HEK293 (cell line): Measurements from ENCODE around the gene ZNF275.

Experiments
- CTCF ChIA-PET: fragments of 350-600 bp; formaldehyde crosslinking; extraction: SDS; loops from one replicate; lab custom pipeline; 2021; ENCODE audit warnings: antibody characterized with exemption; lab: Yijun Ruan, JAX
- POLR2A ChIA-PET: fragments of 300-600 bp; formaldehyde crosslinking; extraction: SDS; loops from one replicate; lab custom pipeline; 2020; ENCODE audit warnings: antibody characterized with exemption, inconsistent platforms; lab: Yijun Ruan, JAX
- H3K27ac ChIP-seq: fragments of 200-500 bp; sonication (Bioruptor generic); 2 replicates; pipeline ENCODE4 v1.5.1; 2014; ENCODE audit warnings: low read depth, low read length, control low read depth, inconsistent platforms; ENCODE audit errors: extremely low read depth
- H3K36me3 ChIP-seq, 2 experiments: fragments of 200-500 bp in 1 of 2; sonication (Bioruptor generic) in 1 of 2; 1 replicate in 1 of 2; 2 replicates in 1 of 2; pipeline ENCODE4 v1.5.1; 2014 to 2017; ENCODE audit warnings: inconsistent platforms in 2 of 2, low read length in 2 of 2; ENCODE audit not compliant: control insufficient read depth in 2 of 2, insufficient read depth in 1 of 2
- H3K4me1 ChIP-seq: fragments of 200-500 bp; sonication (Bioruptor generic); 2 replicates; pipeline ENCODE4 v1.5.1; 2014; ENCODE audit warnings: mild to moderate bottlenecking, low read length, inconsistent platforms; ENCODE audit not compliant: control insufficient read depth, insufficient read depth
- H3K4me3 ChIP-seq: 2 replicates; pipeline ENCODE4 v1.5.1; 2011; ENCODE audit warnings: low read depth, mild to moderate bottlenecking, control low read depth, low read length, moderate library complexity
- H3K9me3 ChIP-seq: fragments of 200-500 bp; sonication (Bioruptor generic); 2 replicates; pipeline ENCODE4 v1.5.1; 2014; ENCODE audit warnings: low read depth, low read length, inconsistent platforms; ENCODE audit not compliant: control insufficient read depth, insufficient read depth
- GFI1B ChIP-seq: fragments of 450-650 bp; formaldehyde crosslinking; IDR thresholded peaks from 2 replicates; pipeline ENCODE4 v1.5.1; 2016; ENCODE audit warnings: missing biosample characterization, missing genetic modification characterization
- HOXC10 ChIP-seq: sonication (generic); formaldehyde crosslinking; IDR thresholded peaks from 2 replicates; pipeline ENCODE4 v1.8.1; 2023; ENCODE audit warnings: mild to moderate bottlenecking, missing genetic modification reagents
- KLF1 ChIP-seq: fragments of 450-650 bp; formaldehyde crosslinking; IDR thresholded peaks from 2 replicates; pipeline ENCODE4 v1.5.1; 2016; ENCODE audit warnings: missing biosample characterization, missing genetic modification characterization
- YY2 ChIP-seq: fragments of 450-650 bp; formaldehyde crosslinking; IDR thresholded peaks from 2 replicates; pipeline ENCODE4 v1.5.1; 2016; ENCODE audit warnings: missing biosample characterization, missing genetic modification characterization
- ZBTB20 ChIP-seq: fragments of 450-650 bp; formaldehyde crosslinking; IDR thresholded peaks from 2 replicates; pipeline ENCODE4 v1.5.1; 2016; ENCODE audit warnings: missing biosample characterization, missing genetic modification characterization
- ZBTB21 ChIP-seq: fragments of 450-650 bp; formaldehyde crosslinking; IDR thresholded peaks from 2 replicates; pipeline ENCODE4 v1.5.1; 2017; ENCODE audit warnings: missing biosample characterization, missing genetic modification characterization
- ZFP37 ChIP-seq: fragments of 450-650 bp; formaldehyde crosslinking; IDR thresholded peaks from 2 replicates; pipeline ENCODE4 v1.5.1; 2016; ENCODE audit warnings: missing biosample characterization, missing genetic modification characterization
- ZNF146 ChIP-seq: fragments of 450-650 bp; formaldehyde crosslinking; IDR thresholded peaks from 2 replicates; pipeline ENCODE4 v1.5.1; 2016; ENCODE audit warnings: missing biosample characterization, missing genetic modification characterization
- ZNF157 ChIP-seq: fragments of 450-650 bp; formaldehyde crosslinking; IDR thresholded peaks from 2 replicates; pipeline ENCODE4 v1.5.1; 2016; ENCODE audit warnings: missing biosample characterization, missing genetic modification characterization
- ZNF169 ChIP-seq: fragments of 450-650 bp; formaldehyde crosslinking; IDR thresholded peaks from 2 replicates; pipeline ENCODE4 v1.5.1; 2016; ENCODE audit warnings: missing biosample characterization, missing genetic modification characterization
- ZNF174 ChIP-seq: fragments of 450-650 bp; formaldehyde crosslinking; IDR thresholded peaks from 2 replicates; pipeline ENCODE4 v1.5.0; 2017; ENCODE audit warnings: missing biosample characterization, mild to moderate bottlenecking, missing genetic modification characterization
- ZNF175 ChIP-seq: fragments of 450-650 bp; formaldehyde crosslinking; IDR thresholded peaks from 2 replicates; pipeline ENCODE4 v1.5.1; 2016; ENCODE audit warnings: missing biosample characterization, missing genetic modification characterization
- ZNF211 ChIP-seq: fragments of 450-650 bp; formaldehyde crosslinking; IDR thresholded peaks from 2 replicates; pipeline ENCODE4 v1.5.1; 2016; ENCODE audit warnings: low read depth, missing biosample characterization, missing genetic modification characterization
- ZNF266 ChIP-seq: fragments of 450-650 bp; formaldehyde crosslinking; IDR thresholded peaks from 2 replicates; pipeline ENCODE4 v1.5.1; 2016; ENCODE audit warnings: missing biosample characterization, missing genetic modification characterization, low read depth
- ZNF324 ChIP-seq: fragments of 450-650 bp; formaldehyde crosslinking; IDR thresholded peaks from 2 replicates; pipeline ENCODE4 v1.5.1; 2016; ENCODE audit warnings: missing biosample characterization, missing genetic modification characterization
- ZNF423 ChIP-seq: fragments of 450-650 bp; formaldehyde crosslinking; IDR thresholded peaks from 2 replicates; pipeline ENCODE4 v1.5.1; 2016; ENCODE audit warnings: missing biosample characterization, missing genetic modification characterization
- ZNF48 ChIP-seq: fragments of 450-650 bp; formaldehyde crosslinking; IDR thresholded peaks from 2 replicates; pipeline ENCODE4 v1.5.1; 2016; ENCODE audit warnings: missing biosample characterization, missing genetic modification characterization
- ZNF555 ChIP-seq: fragments of 450-650 bp; formaldehyde crosslinking; conservative IDR thresholded peaks from 2 replicates; pipeline ENCODE4 v1.5.1; 2017; ENCODE audit warnings: missing biosample characterization, mild to moderate bottlenecking, missing genetic modification characterization, inconsistent platforms
- ZNF571 ChIP-seq: fragments of 450-650 bp; formaldehyde crosslinking; IDR thresholded peaks from 2 replicates; pipeline ENCODE4 v1.5.0; 2017; ENCODE audit warnings: missing biosample characterization, missing genetic modification characterization
- ZNF621 ChIP-seq: fragments of 450-650 bp; formaldehyde crosslinking; IDR thresholded peaks from 2 replicates; pipeline ENCODE4 v1.5.1; 2017; ENCODE audit warnings: missing biosample characterization, missing genetic modification characterization
- ZSCAN23 ChIP-seq: fragments of 450-650 bp; formaldehyde crosslinking; IDR thresholded peaks from 2 replicates; pipeline ENCODE4 v1.5.1; 2016; ENCODE audit warnings: missing biosample characterization, missing genetic modification characterization
- TF ChIP-seq, protein P1 (sequence below): fragments of 450-650 bp; formaldehyde crosslinking; IDR thresholded peaks from 2 replicates; pipeline ENCODE4 v1.5.1; 2016; ENCODE audit warnings: missing biosample characterization, missing genetic modification characterization
- TF ChIP-seq, protein P2 (sequence below): fragments of 450-650 bp; formaldehyde crosslinking; IDR thresholded peaks from 2 replicates; pipeline ENCODE4 v1.5.1; 2017; ENCODE audit warnings: missing biosample characterization, missing genetic modification characterization
- TF ChIP-seq, protein P3 (sequence below): fragments of 450-650 bp; IDR thresholded peaks from 2 replicates; pipeline ENCODE4 v1.5.1; 2018; ENCODE audit warnings: missing biosample characterization, missing genetic modification characterization
- TF ChIP-seq, protein P4 (sequence below): fragments of 450-650 bp; formaldehyde crosslinking; IDR thresholded peaks from 2 replicates; pipeline ENCODE4 v1.5.1; 2016; ENCODE audit warnings: missing biosample characterization, missing genetic modification characterization

ZNF275 gene

DNA sequence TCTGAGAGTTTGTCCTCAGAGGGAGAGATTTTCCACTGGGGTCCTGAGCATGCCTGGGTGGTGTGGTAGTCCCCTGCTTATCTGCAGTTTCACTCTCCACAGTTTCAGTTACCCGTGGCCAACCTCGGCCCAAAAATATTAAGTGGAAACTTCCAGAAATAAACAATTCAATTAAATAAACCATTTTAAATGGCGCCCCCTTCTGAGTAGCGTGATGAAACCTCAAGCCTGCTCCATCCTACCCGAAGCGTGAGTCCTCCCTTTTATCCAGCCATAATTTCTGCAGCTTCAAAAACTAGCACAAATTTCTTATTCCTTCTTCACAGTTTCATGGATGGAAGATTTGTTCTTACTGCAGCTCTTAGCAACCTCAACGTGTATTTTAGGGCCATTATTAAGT is 40.5 kb downstream of the ZNF275 start (continued):
- TF ChIP-seq ZNF555 (tag by site-specific recombination), result no peak
- no peak for TF ChIP-seq ZNF146 (tag by site-specific recombination)
- no peak for TF ChIP-seq ZBTB21

DNA sequence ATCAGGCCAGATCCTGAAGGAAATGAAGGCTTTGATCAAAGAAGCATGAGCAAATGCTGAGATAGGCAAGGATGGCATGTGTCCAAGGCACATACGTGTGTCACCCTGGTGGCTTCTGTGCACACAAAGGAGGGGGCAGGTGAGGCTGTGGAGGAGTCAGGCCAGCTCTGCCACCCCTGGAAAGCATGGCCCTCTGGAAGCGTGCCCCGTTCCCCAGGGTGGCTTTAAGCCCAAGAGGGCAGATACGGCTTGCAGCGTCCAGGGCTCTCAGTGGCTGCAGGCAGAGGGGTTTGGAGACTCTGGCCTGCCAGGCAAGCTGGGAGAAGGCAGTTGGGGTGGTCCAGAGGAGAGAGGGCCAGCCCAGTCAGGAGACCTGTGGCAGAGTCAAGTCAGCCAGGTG is 41.6 kb downstream of the ZNF275 start:
- no peak overlapping the region for H3K27ac ChIP-seq
- no peak for TF ChIP-seq ZNF571 (tag by site-specific recombination)
- TF ChIP-seq ZNF157 (tag by site-specific recombination), result no peak
- no peak for TF ChIP-seq ZFP37
- TF ChIP-seq KLF1, result no peak
- TF ChIP-seq ZNF324 (tag by site-specific recombination), result no peak
- TF ChIP-seq ZSCAN23 (tag by site-specific recombination), result no peak
- TF ChIP-seq ZNF48, result no peak
- TF ChIP-seq ZNF211 (tag by site-specific recombination), result no peak
- no peak for TF ChIP-seq HOXC10 (CRISPR knock-in tag)
- TF ChIP-seq YY2, result no peak
- no peak for TF ChIP-seq ZNF174 (tag by site-specific recombination)
- no peak for TF ChIP-seq ZNF621 (tag by site-specific recombination)
- TF ChIP-seq, all 188 proteins: peak for 0
- no peaks in the 10 kb centered on the region for H3K36me3 ChIP-seq
- no peaks in the 10 kb centered on the region for H3K4me1 ChIP-seq
- H3K9me3 ChIP-seq, result no peaks in the 10 kb centered on the region
- ChIA-PET CTCF (no interaction called here), POLR2A (no interaction called here)
- H3K4me3 ChIP-seq, result no peak overlapping the region

DNA sequence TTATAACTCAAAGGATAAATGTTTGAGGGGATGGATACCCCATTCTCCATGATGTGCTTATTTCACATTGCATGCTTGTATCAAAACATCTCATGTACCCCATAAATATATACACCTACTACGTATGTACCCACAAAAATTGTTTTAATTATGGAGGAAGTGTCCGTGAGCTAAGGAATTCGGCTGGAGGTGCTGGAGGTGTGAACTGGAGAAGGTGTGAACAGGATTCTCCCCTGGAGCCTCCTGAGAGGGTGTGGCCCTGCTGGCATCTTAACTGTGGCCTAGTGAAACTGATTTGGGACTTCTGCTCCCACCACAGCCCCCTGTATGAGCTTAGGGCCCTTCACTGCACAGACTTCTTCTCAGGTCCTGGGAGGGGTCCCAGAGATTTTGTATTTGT is 43.8 kb downstream of the ZNF275 start:
- TF ChIP-seq, protein P1, sequence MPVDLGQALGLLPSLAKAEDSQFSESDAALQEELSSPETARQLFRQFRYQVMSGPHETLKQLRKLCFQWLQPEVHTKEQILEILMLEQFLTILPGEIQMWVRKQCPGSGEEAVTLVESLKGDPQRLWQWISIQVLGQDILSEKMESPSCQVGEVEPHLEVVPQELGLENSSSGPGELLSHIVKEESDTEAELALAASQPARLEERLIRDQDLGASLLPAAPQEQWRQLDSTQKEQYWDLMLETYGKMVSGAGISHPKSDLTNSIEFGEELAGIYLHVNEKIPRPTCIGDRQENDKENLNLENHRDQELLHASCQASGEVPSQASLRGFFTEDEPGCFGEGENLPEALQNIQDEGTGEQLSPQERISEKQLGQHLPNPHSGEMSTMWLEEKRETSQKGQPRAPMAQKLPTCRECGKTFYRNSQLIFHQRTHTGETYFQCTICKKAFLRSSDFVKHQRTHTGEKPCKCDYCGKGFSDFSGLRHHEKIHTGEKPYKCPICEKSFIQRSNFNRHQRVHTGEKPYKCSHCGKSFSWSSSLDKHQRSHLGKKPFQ (tag by site-specific recombination), result peak; percentile 90
- TF ChIP-seq ZNF175 (tag by site-specific recombination) (no peak), ZNF621 (tag by site-specific recombination) (no peak)
- no peaks in the 10 kb centered on the region for H3K36me3 ChIP-seq
- H3K9me3 ChIP-seq, result no peaks in the 10 kb centered on the region
- CTCF ChIA-PET, result no interaction called here
- H3K27ac ChIP-seq, result no peak overlapping the region
- no peak overlapping the region for H3K4me3 ChIP-seq
- POLR2A ChIA-PET, result no interaction called here
- no peaks in the 10 kb centered on the region for H3K4me1 ChIP-seq

DNA sequence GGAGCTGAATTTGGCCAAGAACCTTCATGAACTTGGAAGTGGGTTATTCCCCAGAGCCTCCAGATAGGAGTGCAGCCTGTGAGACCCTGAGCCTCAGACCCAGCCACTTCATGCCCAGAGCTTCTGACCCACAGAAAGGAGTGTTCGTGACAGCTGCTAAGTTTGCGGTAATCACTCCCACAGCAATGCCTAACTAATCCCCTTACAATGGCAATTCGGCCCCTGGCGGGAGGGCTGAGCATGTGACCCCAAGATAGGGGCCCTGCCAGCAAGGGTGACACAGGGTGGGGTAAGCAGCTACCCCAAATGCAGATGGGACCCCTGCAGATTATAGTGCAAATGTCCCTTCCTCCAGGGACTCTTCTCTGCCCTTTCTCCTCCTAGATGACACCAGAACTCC is 44.7 kb downstream of the ZNF275 start:
- no peaks in the 10 kb centered on the region for H3K4me1 ChIP-seq
- no peak for TF ChIP-seq ZNF423 (tag by site-specific recombination)
- no peak for TF ChIP-seq ZNF169 (tag by site-specific recombination)
- H3K36me3 ChIP-seq, result no peaks in the 10 kb centered on the region
- H3K4me3 ChIP-seq, result no peak overlapping the region
- H3K9me3 ChIP-seq, result no peaks in the 10 kb centered on the region
- CTCF ChIA-PET, result no interaction called here
- H3K27ac ChIP-seq, result no peak overlapping the region
- POLR2A ChIA-PET, result no interaction called here

DNA sequence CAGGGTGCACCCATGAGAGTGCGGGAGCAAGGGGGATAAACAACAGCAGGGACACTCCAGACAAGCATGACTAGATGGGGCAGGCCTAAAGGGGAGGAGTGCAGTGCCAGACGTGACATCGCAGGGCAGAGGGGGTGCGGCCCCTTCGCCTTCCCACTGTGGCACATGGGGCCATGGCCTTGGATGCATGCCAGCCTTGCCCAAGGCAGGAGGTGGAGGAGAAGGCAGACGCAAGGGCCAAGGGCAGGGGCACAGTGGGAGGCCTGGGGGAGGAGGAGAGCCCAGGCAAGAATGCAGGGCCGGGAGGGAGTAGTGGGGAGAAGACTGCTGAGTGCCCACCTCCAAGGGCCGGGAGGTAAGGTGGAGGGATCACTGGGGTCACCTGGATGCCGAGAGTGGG is 45.6 kb downstream of the ZNF275 start:
- no peaks in the 10 kb centered on the region for H3K4me1 ChIP-seq
- ChIA-PET POLR2A (no interaction called here), CTCF (interaction anchor here (0.6 kb wide), 1 partner anchor 28 kb away, joined by 3 read pairs; no protein-coding TSS in a partner anchor)
- no peaks in the 10 kb centered on the region for H3K36me3 ChIP-seq
- no peak overlapping the region for H3K4me3 ChIP-seq
- no peak overlapping the region for H3K27ac ChIP-seq
- no peaks in the 10 kb centered on the region for H3K9me3 ChIP-seq
- TF ChIP-seq ZNF266 (tag by site-specific recombination), result no peak
- no peak for TF ChIP-seq GFI1B (tag by site-specific recombination)
- TF ChIP-seq, protein P2, sequence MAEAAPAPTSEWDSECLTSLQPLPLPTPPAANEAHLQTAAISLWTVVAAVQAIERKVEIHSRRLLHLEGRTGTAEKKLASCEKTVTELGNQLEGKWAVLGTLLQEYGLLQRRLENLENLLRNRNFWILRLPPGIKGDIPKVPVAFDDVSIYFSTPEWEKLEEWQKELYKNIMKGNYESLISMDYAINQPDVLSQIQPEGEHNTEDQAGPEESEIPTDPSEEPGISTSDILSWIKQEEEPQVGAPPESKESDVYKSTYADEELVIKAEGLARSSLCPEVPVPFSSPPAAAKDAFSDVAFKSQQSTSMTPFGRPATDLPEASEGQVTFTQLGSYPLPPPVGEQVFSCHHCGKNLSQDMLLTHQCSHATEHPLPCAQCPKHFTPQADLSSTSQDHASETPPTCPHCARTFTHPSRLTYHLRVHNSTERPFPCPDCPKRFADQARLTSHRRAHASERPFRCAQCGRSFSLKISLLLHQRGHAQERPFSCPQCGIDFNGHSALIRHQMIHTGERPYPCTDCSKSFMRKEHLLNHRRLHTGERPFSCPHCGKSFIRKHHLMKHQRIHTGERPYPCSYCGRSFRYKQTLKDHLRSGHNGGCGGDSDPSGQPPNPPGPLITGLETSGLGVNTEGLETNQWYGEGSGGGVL (tag by site-specific recombination), result peak; percentile 33; the same call in 1 of the 2 replicates
- peak; percentile 14; the same call in 1 of the 2 replicates for TF ChIP-seq ZBTB20
- TF ChIP-seq, protein P3, sequence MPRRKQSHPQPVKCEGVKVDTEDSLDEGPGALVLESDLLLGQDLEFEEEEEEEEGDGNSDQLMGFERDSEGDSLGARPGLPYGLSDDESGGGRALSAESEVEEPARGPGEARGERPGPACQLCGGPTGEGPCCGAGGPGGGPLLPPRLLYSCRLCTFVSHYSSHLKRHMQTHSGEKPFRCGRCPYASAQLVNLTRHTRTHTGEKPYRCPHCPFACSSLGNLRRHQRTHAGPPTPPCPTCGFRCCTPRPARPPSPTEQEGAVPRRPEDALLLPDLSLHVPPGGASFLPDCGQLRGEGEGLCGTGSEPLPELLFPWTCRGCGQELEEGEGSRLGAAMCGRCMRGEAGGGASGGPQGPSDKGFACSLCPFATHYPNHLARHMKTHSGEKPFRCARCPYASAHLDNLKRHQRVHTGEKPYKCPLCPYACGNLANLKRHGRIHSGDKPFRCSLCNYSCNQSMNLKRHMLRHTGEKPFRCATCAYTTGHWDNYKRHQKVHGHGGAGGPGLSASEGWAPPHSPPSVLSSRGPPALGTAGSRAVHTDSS (tag by site-specific recombination), result no peak
- TF ChIP-seq, protein P4, sequence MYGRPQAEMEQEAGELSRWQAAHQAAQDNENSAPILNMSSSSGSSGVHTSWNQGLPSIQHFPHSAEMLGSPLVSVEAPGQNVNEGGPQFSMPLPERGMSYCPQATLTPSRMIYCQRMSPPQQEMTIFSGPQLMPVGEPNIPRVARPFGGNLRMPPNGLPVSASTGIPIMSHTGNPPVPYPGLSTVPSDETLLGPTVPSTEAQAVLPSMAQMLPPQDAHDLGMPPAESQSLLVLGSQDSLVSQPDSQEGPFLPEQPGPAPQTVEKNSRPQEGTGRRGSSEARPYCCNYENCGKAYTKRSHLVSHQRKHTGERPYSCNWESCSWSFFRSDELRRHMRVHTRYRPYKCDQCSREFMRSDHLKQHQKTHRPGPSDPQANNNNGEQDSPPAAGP (tag by site-specific recombination), result no peak
